ENCODE results near the gene TMED8. TPM values are rescaled to one million over a fixed set of nuclear protein-coding genes. Genes with fewer than 3 reads are reported as not detected.

Gene TMED8
- total and polyA plus RNA-seq, 2 donors from 2014 or later, result 6.7 to 17.1 TPM

GRCh38 chr14:77303417-77304156 is 73.3 kb downstream of the TMED8 start:
- intact Hi-C loops (cut with DNase I), result no loop called here
- peaks cover 0 to 16% (median 13%) of the 10 kb centered on the region in 3 donors for H3K36me3 ChIP-seq (ENCODE audit: control insufficient read depth in 2 of 3, insufficient read depth in 3 of 3, low read length in 3 of 3)
- peaks cover 0 to 2% (median 0%) of the 10 kb centered on the region in 3 donors for H3K4me1 ChIP-seq (ENCODE audit: control insufficient read depth in 2 of 3, insufficient read depth in 2 of 3, low read depth in 1 of 3, low read length in 3 of 3)
- H3K27me3 ChIP-seq (ENCODE audit: control insufficient read depth, insufficient read depth, low read length), result no peaks in the 10 kb centered on the region
- FAIRE-seq, result no peak
- no peak overlapping the region for H3K4me3 ChIP-seq (ENCODE audit: low read length in 3 of 3)
- no peak for TF ChIP-seq CTCF (IDR thresholded peaks at IDR 0.05; ENCODE audit: borderline replicate concordance, extremely low read depth, insufficient read depth)
- no peak overlapping the region for H3K9ac ChIP-seq (ENCODE audit: low read length in 3 of 3)
- DNase-seq, result no peak
- H3K27ac ChIP-seq (ENCODE audit: low read depth in 2 of 2, low read length in 2 of 2), result no peak overlapping the region
- no peaks in the 10 kb centered on the region for H3K9me3 ChIP-seq (ENCODE audit: control insufficient read depth in 2 of 3, insufficient read depth in 1 of 3, low read length in 3 of 3)

- no peak overlapping the region for H3K27ac ChIP-seq (ENCODE audit: low read depth in 2 of 2, low read length in 2 of 2)
- no peak overlapping the region for H3K4me3 ChIP-seq (ENCODE audit: low read length in 3 of 3)
- H3K4me1 ChIP-seq (ENCODE audit: control insufficient read depth in 2 of 3, insufficient read depth in 2 of 3, low read depth in 1 of 3, low read length in 3 of 3), result peaks cover 0 to 2% (median 0%) of the 10 kb centered on the region in 3 donors
- DNase-seq (no peak), FAIRE-seq (no peak)
- no peak for TF ChIP-seq CTCF (IDR thresholded peaks at IDR 0.05; ENCODE audit: borderline replicate concordance, extremely low read depth, insufficient read depth)
- peaks cover 2 to 22% (median 18%) of the 10 kb centered on the region in 3 donors for H3K36me3 ChIP-seq (ENCODE audit: control insufficient read depth in 2 of 3, insufficient read depth in 3 of 3, low read length in 3 of 3)
- intact Hi-C loops (cut with DNase I), result no loop called here
- no peaks in the 10 kb centered on the region for H3K9me3 ChIP-seq (ENCODE audit: control insufficient read depth in 2 of 3, insufficient read depth in 1 of 3, low read length in 3 of 3)
- H3K9ac ChIP-seq (ENCODE audit: low read length in 3 of 3), result no peak overlapping the region
- no peaks in the 10 kb centered on the region for H3K27me3 ChIP-seq (ENCODE audit: control insufficient read depth, insufficient read depth, low read length)
Measured at GRCh38 chr14:77302926-77303325, 74.0 kb downstream of the TMED8 start.

- H3K27ac ChIP-seq (ENCODE audit: low read depth in 2 of 2, low read length in 2 of 2), result no peak overlapping the region
- FAIRE-seq, result no peak
- no peak overlapping the region for H3K4me3 ChIP-seq (ENCODE audit: low read length in 3 of 3)
- no peaks in the 10 kb centered on the region for H3K9me3 ChIP-seq (ENCODE audit: control insufficient read depth in 2 of 3, insufficient read depth in 1 of 3, low read length in 3 of 3)
- intact Hi-C loops (cut with DNase I), result no loop called here
- H3K27me3 ChIP-seq (ENCODE audit: control insufficient read depth, insufficient read depth, low read length), result no peaks in the 10 kb centered on the region
- H3K4me1 ChIP-seq (ENCODE audit: control insufficient read depth in 2 of 3, insufficient read depth in 2 of 3, low read depth in 1 of 3, low read length in 3 of 3), result peaks cover 0 to 2% (median 0%) of the 10 kb centered on the region in 3 donors
- TF ChIP-seq CTCF (IDR thresholded peaks at IDR 0.05; ENCODE audit: borderline replicate concordance, extremely low read depth, insufficient read depth), result peak; percentile 73
- peak; percentile 74 to 93 (median 82) for DNase-seq
- no peak overlapping the region for H3K9ac ChIP-seq (ENCODE audit: low read length in 3 of 3)
- H3K36me3 ChIP-seq (ENCODE audit: control insufficient read depth in 2 of 3, insufficient read depth in 3 of 3, low read length in 3 of 3), result peaks cover 2 to 24% (median 21%) of the 10 kb centered on the region in 3 donors
Measured at GRCh38 chr14:77301103-77301502, 75.8 kb downstream of the TMED8 start.
